DND-41 (cell line): ENCODE measurements around the gene ASB4.

Experiments
- ATAC-seq: fragments of 200-7000 bp; cut with Tn5 transposase; 3 replicates; pipeline ENCODE4 v1.9.1; 2021; ENCODE audit warnings: low read depth; ENCODE audit not compliant: insufficient read depth
- DNase-seq: peaks from one replicate; pipeline ENCODE4 v3.0.0-alpha.2; 2020
- H2AFZ ChIP-seq: 2 replicates; pipeline ENCODE4 v1.6.0; 2012; ENCODE audit warnings: low read depth, low read length
- H3K27ac ChIP-seq: 2 replicates; pipeline ENCODE4 v1.5.1; 2012; ENCODE audit warnings: low read length, inconsistent platforms
- H3K27me3 ChIP-seq: fragments of 200-600 bp; sonication (generic); 2 replicates; pipeline ENCODE4 v1.6.0; 2012; ENCODE audit warnings: low read length, mild to moderate bottlenecking, inconsistent platforms; ENCODE audit not compliant: insufficient read depth, poor library complexity
- H3K36me3 ChIP-seq: 2 replicates; pipeline ENCODE4 v1.5.1; 2012; ENCODE audit warnings: low read length, inconsistent platforms; ENCODE audit not compliant: insufficient read depth
- H3K4me1 ChIP-seq: 2 replicates; pipeline ENCODE4 v1.5.1; 2012; ENCODE audit warnings: mild to moderate bottlenecking, low read length; ENCODE audit not compliant: insufficient read depth
- H3K4me2 ChIP-seq: 2 replicates; pipeline ENCODE4 v1.6.0; 2012; ENCODE audit warnings: mild to moderate bottlenecking, moderate library complexity, low read length, inconsistent platforms; ENCODE audit not compliant: insufficient read depth
- H3K4me3 ChIP-seq, 2 experiments: fragments of 200-600 bp in 1 of 2; shearing (Covaris generic) in 1 of 2; 2 replicates each; pipeline ENCODE4 v1.5.1; 2012 to 2016; ENCODE audit warnings: inconsistent platforms in 2 of 2, low read length in 2 of 2, mild to moderate bottlenecking in 2 of 2, low read depth in 1 of 2, moderate library complexity in 1 of 2
- H3K79me2 ChIP-seq: 2 replicates; pipeline ENCODE4 v1.6.0; 2012; ENCODE audit warnings: low read length, inconsistent platforms; ENCODE audit not compliant: insufficient read depth
- H3K9ac ChIP-seq: 2 replicates; pipeline ENCODE4 v1.6.0; 2012; ENCODE audit warnings: low read depth, mild to moderate bottlenecking, inconsistent platforms, low read length, moderate library complexity
- H3K9me3 ChIP-seq: 2 replicates; pipeline ENCODE4 v1.5.1; 2012; ENCODE audit warnings: low read length, moderate library complexity, mild to moderate bottlenecking, inconsistent platforms; ENCODE audit not compliant: insufficient read depth, severe bottlenecking
- H4K20me1 ChIP-seq: 2 replicates; pipeline ENCODE4 v1.6.0; 2012; ENCODE audit warnings: low read length; ENCODE audit not compliant: insufficient read depth
- CTCF ChIP-seq: IDR thresholded peaks from 2 replicates; pipeline ENCODE4 v1.5.1; 2012; ENCODE audit warnings: borderline replicate concordance, low read length, moderate library complexity, mild to moderate bottlenecking; ENCODE audit not compliant: poor library complexity, severe bottlenecking; ENCODE audit errors: extremely low read depth
- EZH2 ChIP-seq: IDR thresholded peaks from 3 replicates; pipeline ENCODE4 v1.6.1; 2012; ENCODE audit warnings: borderline replicate concordance, low read depth, mild to moderate bottlenecking, moderate library complexity, low read length, inconsistent platforms; ENCODE audit not compliant: severe bottlenecking

Gene ASB4

GRCh38 chr7:95471071-95471470, 14.7 kb upstream of the ASB4 start:
- H3K9ac ChIP-seq, result 0 out of 2 replicates have a peak overlapping the region, but pooled peaks have one; percentile 31
- H2AFZ ChIP-seq, result peak overlapping the region; percentile 28; the same call in 1 of the 2 replicates
- H3K36me3 ChIP-seq, result no peaks in the 10 kb centered on the region
- ATAC-seq, result no peak
- no peak for TF ChIP-seq EZH2
- TF ChIP-seq CTCF, result no peak
- peaks cover 42% of the 10 kb centered on the region for H3K4me1 ChIP-seq
- H3K4me3 ChIP-seq, result no peak overlapping the region
- no peaks in the 10 kb centered on the region for H3K27me3 ChIP-seq
- H4K20me1 ChIP-seq, result no peaks in the 10 kb centered on the region
- peak overlapping the region; percentile 44; the same call in 1 of the 2 replicates for H3K4me2 ChIP-seq
- peak overlapping the region; percentile 71 for H3K27ac ChIP-seq
- no peaks in the 10 kb centered on the region for H3K9me3 ChIP-seq
- H3K79me2 ChIP-seq, result no peaks in the 10 kb centered on the region
- no peak for DNase-seq

- Histone ChIP-seq H3K4me3 (no peak overlapping the region), H3K4me1 (peaks cover 58% of the 10 kb centered on the region), H3K79me2 (no peaks in the 10 kb centered on the region), H3K9me3 (no peaks in the 10 kb centered on the region), H2AFZ (no peak overlapping the region), H4K20me1 (no peaks in the 10 kb centered on the region), H3K9ac (no peak overlapping the region), H3K36me3 (no peaks in the 10 kb centered on the region), H3K4me2 (no peak overlapping the region), H3K27ac (peak overlapping the region; percentile 11; the same call in 1 of the 2 replicates), H3K27me3 (no peaks in the 10 kb centered on the region)
- ATAC-seq, result no peak
- no peak for TF ChIP-seq CTCF
- TF ChIP-seq EZH2, result no peak
- DNase-seq, result no peak
Measured at GRCh38 chr7:95472581-95473161, 13.1 kb upstream of the ASB4 start.

- Histone ChIP-seq H3K4me2 (no peak overlapping the region), H4K20me1 (no peaks in the 10 kb centered on the region), H3K79me2 (no peaks in the 10 kb centered on the region), H3K27me3 (no peaks in the 10 kb centered on the region), H3K9ac (no peak overlapping the region), H3K27ac (no peak overlapping the region), H3K36me3 (no peaks in the 10 kb centered on the region), H2AFZ (no peak overlapping the region), H3K9me3 (no peaks in the 10 kb centered on the region), H3K4me3 (no peak overlapping the region), H3K4me1 (peaks cover 65% of the 10 kb centered on the region)
- no peak for TF ChIP-seq CTCF
- TF ChIP-seq EZH2, result no peak
- ATAC-seq (no peak), DNase-seq (no peak)
Measured at GRCh38 chr7:95473276-95473985, 12.3 kb upstream of the ASB4 start.
